ENCODE measurements around the gene TECR. TPM values are rescaled to one million over a fixed set of nuclear protein-coding genes. Genes with fewer than 3 reads are reported as not detected.
A peak's percentile ranks its signal among the peaks of the same experiment; 100 is the strongest.

The TECR gene
- total and polyA plus RNA-seq, 7 experiments from 2014 or later = 123 to 325 (median 207) TPM

GRCh38 chr19:14575428-14575980 lies 46.1 kb downstream of the TECR start:
- H3K27ac Mint-ChIP-seq = no peak overlapping the region
- no peak for ATAC-seq
- ChIA-PET POLR2A (interaction anchor here (0.5 kb wide), 1 partner anchor 24 kb away, joined by 3 read pairs; no protein-coding TSS in a partner anchor), CTCF (interaction anchor here (5.2 kb wide), 1 partner anchor 112 kb away, joined by 60 read pairs; the partner anchor contains the start of gene ZNF333)
- DNase-seq = no peak
- Histone ChIP-seq H3K4me3 (ENCODE audit: low read length) (no peak overlapping the region), H3K27me3 (ENCODE audit: control insufficient read depth in 2 of 2, insufficient read depth in 2 of 2, low read length in 2 of 2) (no peaks in the 10 kb centered on the region), H3K4me1 (ENCODE audit: control insufficient read depth in 2 of 2, insufficient read depth in 2 of 2, low read length in 2 of 2) (peaks cover 13 to 14% of the 10 kb centered on the region in 2 donors), H3K27ac (ENCODE audit: low read depth, low read length) (no peak overlapping the region), H3K36me3 (ENCODE audit: control insufficient read depth in 2 of 3, insufficient read depth in 3 of 3, low read length in 3 of 3) (peaks cover 0 to 5% (median 0%) of the 10 kb centered on the region in 3 experiments), H3K9me3 (ENCODE audit: control insufficient read depth in 2 of 3, low read length in 3 of 3) (no peaks in the 10 kb centered on the region)
- intact Hi-C loops (cut with micrococcal nuclease) = no loop called here
- H3K4me1 Mint-ChIP-seq = peaks cover 11 to 23% (median 18%) of the 10 kb centered on the region in 7 donors
- no peaks in the 10 kb centered on the region for H3K27me3 Mint-ChIP-seq
- peaks cover 0 to 1% (median 0%) of the 10 kb centered on the region in 5 donors for H3K36me3 Mint-ChIP-seq
- H3K4me3 Mint-ChIP-seq = no peak overlapping the region
- H3K9me3 Mint-ChIP-seq = no peaks in the 10 kb centered on the region

DNA sequence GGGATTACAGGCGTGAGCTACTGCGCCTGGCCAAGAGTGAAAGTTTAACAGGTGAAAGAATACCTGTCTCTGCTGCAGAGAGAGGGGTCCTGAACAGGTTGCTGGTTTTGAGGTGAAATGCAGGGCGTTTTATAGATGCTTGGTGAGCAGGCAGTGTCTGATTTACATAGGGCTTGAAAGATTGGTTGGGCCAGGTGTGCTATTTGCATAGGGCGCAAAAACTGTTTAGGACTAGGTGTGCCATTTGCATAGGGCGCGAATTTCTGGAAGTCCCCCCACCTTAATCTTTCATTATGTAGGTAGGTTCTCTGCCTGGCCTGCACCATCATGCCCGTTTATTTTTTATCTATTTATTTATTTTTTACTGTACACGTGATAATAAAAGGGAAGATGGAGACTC lies 47.0 kb downstream of the TECR start:
- no peaks in the 10 kb centered on the region for H3K9me3 ChIP-seq (ENCODE audit: control insufficient read depth in 2 of 3, low read length in 3 of 3)
- intact Hi-C loops (cut with micrococcal nuclease) = no loop called here

GRCh38 chr19:14577264-14577663 lies 47.9 kb downstream of the TECR start:
- Mint-ChIP-seq H3K4me3 (no peak overlapping the region), H3K9me3 (no peaks in the 10 kb centered on the region), H3K27me3 (no peaks in the 10 kb centered on the region), H3K36me3 (no peaks in the 10 kb centered on the region), H3K27ac (no peak overlapping the region), H3K4me1 (peaks cover 3 to 9% (median 6%) of the 10 kb centered on the region in 7 donors)
- POLR2A ChIA-PET = interaction anchor here (1.4 kb wide), 1 partner anchor 112 kb away, joined by 3 read pairs; the partner anchor contains the start of gene ZNF333
- no peak for DNase-seq
- intact Hi-C loops (cut with micrococcal nuclease) = no loop called here
- H3K4me3 ChIP-seq (ENCODE audit: low read length) = no peak overlapping the region
- H3K9me3 ChIP-seq (ENCODE audit: control insufficient read depth in 2 of 3, low read length in 3 of 3) = no peaks in the 10 kb centered on the region
- no peak for ATAC-seq
- no peaks in the 10 kb centered on the region for H3K36me3 ChIP-seq (ENCODE audit: control insufficient read depth in 2 of 3, insufficient read depth in 3 of 3, low read length in 3 of 3)
- peaks cover under 1 to 2% of the 10 kb centered on the region in 2 donors for H3K4me1 ChIP-seq (ENCODE audit: control insufficient read depth in 2 of 2, insufficient read depth in 2 of 2, low read length in 2 of 2)
- no peak overlapping the region for H3K27ac ChIP-seq (ENCODE audit: low read depth, low read length)
- CTCF ChIA-PET = no interaction called here
- no peaks in the 10 kb centered on the region for H3K27me3 ChIP-seq (ENCODE audit: control insufficient read depth in 2 of 2, insufficient read depth in 2 of 2, low read length in 2 of 2)

More for the DNA sequence above, 47.0 kb downstream of the TECR start:
- no peak overlapping the region for H3K4me3 ChIP-seq (ENCODE audit: low read length)
- H3K27ac ChIP-seq (ENCODE audit: low read depth, low read length) = no peak overlapping the region
- H3K9me3 Mint-ChIP-seq = no peaks in the 10 kb centered on the region
- no peaks in the 10 kb centered on the region for H3K27me3 Mint-ChIP-seq
- ATAC-seq (no peak), DNase-seq (no peak)
- H3K4me3 Mint-ChIP-seq = no peak overlapping the region
- H3K4me1 ChIP-seq (ENCODE audit: control insufficient read depth in 2 of 2, insufficient read depth in 2 of 2, low read length in 2 of 2) = peaks cover 4 to 6% of the 10 kb centered on the region in 2 donors
- H3K36me3 Mint-ChIP-seq = peaks cover 0 to 1% (median 0%) of the 10 kb centered on the region in 5 donors
- peaks cover 0 to 5% (median 0%) of the 10 kb centered on the region in 3 experiments for H3K36me3 ChIP-seq (ENCODE audit: control insufficient read depth in 2 of 3, insufficient read depth in 3 of 3, low read length in 3 of 3)
- peak overlapping the region in 1 of 9 donors; percentile 32 for H3K27ac Mint-ChIP-seq
- H3K4me1 Mint-ChIP-seq = peaks cover 5 to 16% (median 14%) of the 10 kb centered on the region in 7 donors
- POLR2A ChIA-PET = interaction anchor here (1.4 kb wide), 1 partner anchor 113 kb away, joined by 3 read pairs; the partner anchor contains the start of gene ZNF333
- CTCF ChIA-PET = interaction anchor here (0.6 kb wide), 2 partner anchors 434 to 708 kb away, joined by 3 read pairs; no protein-coding TSS in a partner anchor
- H3K27me3 ChIP-seq (ENCODE audit: control insufficient read depth in 2 of 2, insufficient read depth in 2 of 2, low read length in 2 of 2) = no peaks in the 10 kb centered on the region

DNA sequence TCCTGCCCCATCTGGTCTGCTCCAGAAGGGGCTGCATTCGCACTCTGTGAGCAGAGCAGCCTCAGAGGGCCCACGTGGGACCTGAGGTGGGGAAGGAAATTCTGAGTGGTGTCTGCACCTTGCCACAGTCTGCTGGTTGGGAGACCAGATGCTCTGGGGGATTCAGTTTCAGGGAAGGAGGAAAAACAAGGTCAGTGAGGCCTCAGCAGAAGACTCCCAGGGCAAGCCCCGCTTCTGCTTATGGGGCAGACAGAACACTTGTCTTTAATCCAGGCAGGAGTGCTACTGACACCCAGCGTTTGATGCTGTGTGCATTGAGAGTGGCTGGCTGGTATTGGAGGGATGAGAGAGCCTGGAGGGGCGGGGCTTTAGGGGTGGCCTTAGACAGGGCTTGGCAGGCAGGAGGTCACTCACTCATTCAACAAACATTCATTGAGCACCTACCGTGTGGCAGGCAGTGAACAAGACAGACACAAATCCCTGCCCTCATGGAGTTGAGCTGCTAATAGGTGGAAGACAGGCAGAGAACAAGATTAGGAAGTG lies 48.6 kb downstream of the TECR start:
- Histone ChIP-seq H3K9me3 (ENCODE audit: control insufficient read depth in 2 of 3, low read length in 3 of 3) (no peaks in the 10 kb centered on the region), H3K27ac (ENCODE audit: low read depth, low read length) (no peak overlapping the region), H3K4me3 (ENCODE audit: low read length) (no peak overlapping the region), H3K4me1 (ENCODE audit: control insufficient read depth in 2 of 2, insufficient read depth in 2 of 2, low read length in 2 of 2) (no peaks in the 10 kb centered on the region), H3K36me3 (ENCODE audit: control insufficient read depth in 2 of 3, insufficient read depth in 3 of 3, low read length in 3 of 3) (no peaks in the 10 kb centered on the region), H3K27me3 (ENCODE audit: control insufficient read depth in 2 of 2, insufficient read depth in 2 of 2, low read length in 2 of 2) (no peaks in the 10 kb centered on the region)
- Mint-ChIP-seq H3K36me3 (no peaks in the 10 kb centered on the region), H3K27me3 (no peaks in the 10 kb centered on the region), H3K27ac (no peak overlapping the region), H3K4me1 (peaks cover 3 to 9% (median 6%) of the 10 kb centered on the region in 7 donors), H3K4me3 (no peak overlapping the region), H3K9me3 (peaks cover 0 to 2% (median 0%) of the 10 kb centered on the region in 11 donors)
- POLR2A ChIA-PET = no interaction called here
- no peak for DNase-seq
- intact Hi-C loops (cut with micrococcal nuclease) = no loop called here
- CTCF ChIA-PET = no interaction called here
- ATAC-seq = no peak

- POLR2A ChIA-PET = interaction anchor here (0.6 kb wide), 1 partner anchor 548 kb away, joined by 4 read pairs; no protein-coding TSS in a partner anchor
- ATAC-seq = no peak
- no peaks in the 10 kb centered on the region for H3K36me3 Mint-ChIP-seq
Observed at GRCh38 chr19:14580623-14581237, 51.3 kb downstream of the TECR start.

GRCh38 chr19:14582894-14583340 lies 53.5 kb downstream of the TECR start, which contains the start of gene CLEC17A:
Gene CLEC17A (plus strand): TSS chr19:14583084. CDS start chr19:14583161, 77 bp downstream.
- DNase-seq (no peak), ATAC-seq (peak; percentile 40)
- Histone ChIP-seq H3K36me3 (ENCODE audit: control insufficient read depth in 2 of 3, insufficient read depth in 3 of 3, low read length in 3 of 3) (no peaks in the 10 kb centered on the region), H3K27me3 (ENCODE audit: control insufficient read depth in 2 of 2, insufficient read depth in 2 of 2, low read length in 2 of 2) (no peaks in the 10 kb centered on the region), H3K27ac (ENCODE audit: low read depth, low read length) (no peak within 1 kb of the TSS), H3K9me3 (ENCODE audit: control insufficient read depth in 2 of 3, low read length in 3 of 3) (no peaks in the 10 kb centered on the region), H3K4me3 (ENCODE audit: low read length) (no peak within 1 kb of the TSS), H3K4me1 (ENCODE audit: control insufficient read depth in 2 of 2, insufficient read depth in 2 of 2, low read length in 2 of 2) (no peaks in the 10 kb centered on the region)
- H3K4me3 Mint-ChIP-seq = no peak within 1 kb of the TSS
- no peaks in the 10 kb centered on the region for H3K36me3 Mint-ChIP-seq
- no peaks in the 10 kb centered on the region for H3K27me3 Mint-ChIP-seq
- peaks cover 0 to 2% (median 0%) of the 10 kb centered on the region in 7 donors for H3K4me1 Mint-ChIP-seq
- H3K27ac Mint-ChIP-seq = no peak within 1 kb of the TSS
- intact Hi-C loops (cut with micrococcal nuclease) = no loop called here
- POLR2A ChIA-PET = no interaction called here
- peaks cover 0 to 2% (median 0%) of the 10 kb centered on the region in 11 donors for H3K9me3 Mint-ChIP-seq
- CTCF ChIA-PET = no interaction called here

More at GRCh38 chr19:14580623-14581237, 51.3 kb downstream of the TECR start:
- Histone ChIP-seq H3K36me3 (ENCODE audit: control insufficient read depth in 2 of 3, insufficient read depth in 3 of 3, low read length in 3 of 3) (no peaks in the 10 kb centered on the region), H3K9me3 (ENCODE audit: control insufficient read depth in 2 of 3, low read length in 3 of 3) (no peaks in the 10 kb centered on the region), H3K27me3 (ENCODE audit: control insufficient read depth in 2 of 2, insufficient read depth in 2 of 2, low read length in 2 of 2) (no peaks in the 10 kb centered on the region), H3K27ac (ENCODE audit: low read depth, low read length) (no peak overlapping the region), H3K4me3 (ENCODE audit: low read length) (no peak overlapping the region), H3K4me1 (ENCODE audit: control insufficient read depth in 2 of 2, insufficient read depth in 2 of 2, low read length in 2 of 2) (no peaks in the 10 kb centered on the region)
- intact Hi-C loops (cut with micrococcal nuclease) = no loop called here
- Mint-ChIP-seq H3K4me1 (peaks cover 0 to 2% (median 0%) of the 10 kb centered on the region in 7 donors), H3K27ac (no peak overlapping the region), H3K9me3 (peaks cover 0 to 2% (median 0%) of the 10 kb centered on the region in 11 donors), H3K4me3 (no peak overlapping the region), H3K27me3 (no peaks in the 10 kb centered on the region)
- CTCF ChIA-PET = no interaction called here
- DNase-seq = peak in 1 of 9 donors; percentile 49

Data from naive thymus-derived CD4-positive, alpha-beta T cell (primary cell).